Prostate gland (tissue), 2 donors: Measurements from ENCODE around the gene LPAR1. TPM values are rescaled to one million over a fixed set of nuclear protein-coding genes. Genes with fewer than 3 reads are reported as not detected.

Source experiments
- DNase-seq: peaks from one replicate; pipeline ENCODE4 v3.0.0-alpha.2; 2019; ENCODE audit warnings: low spot score
- H3K27ac ChIP-seq, 2 donors: fragments of 200-600 bp; sonication (generic); 2 replicates each; pipeline ENCODE4 v1.5.1; 2017 to 2019
- H3K27me3 ChIP-seq: fragments of 200-600 bp; sonication (generic); replicated peaks from 2 replicates; pipeline ENCODE4 v1.5.1; 2019; ENCODE audit not compliant: insufficient read depth
- H3K36me3 ChIP-seq, 2 donors: fragments of 200-600 bp; sonication (generic); 1 replicate in 1 of 2; 2 replicates in 1 of 2; pipeline versions ENCODE4 v1.5.1 to v1.8.1; 2017 to 2019
- H3K4me1 ChIP-seq: fragments of 200-600 bp; sonication (generic); replicated peaks from 2 replicates; pipeline ENCODE4 v1.5.1; 2019
- H3K4me3 ChIP-seq, 2 donors: fragments of 200-600 bp; sonication (generic); 2 replicates each; pipeline ENCODE4 v1.5.1; 2017 to 2019
- H3K9me3 ChIP-seq: fragments of 200-600 bp; sonication (generic); 2 replicates; pipeline ENCODE4 v1.5.1; 2017
- CTCF ChIP-seq, 4 experiments: fragments of 200-600 bp in 2 of 4; fragments of 450-650 bp in 2 of 4; sonication (generic) in 2 of 4; IDR thresholded peaks; 1 replicate in 3 of 4; 2 replicates in 1 of 4; pipeline ENCODE4 v1.5.1; 2016 to 2019; ENCODE audit warnings: antibody characterized with exemption in 4 of 4, mild to moderate bottlenecking in 2 of 4, moderate library complexity in 2 of 4
- POLR2A ChIP-seq: fragments of 450-650 bp; IDR thresholded peaks from one replicate; pipeline ENCODE4 v1.6.1; 2016; ENCODE audit warnings: antibody characterized with exemption, mild to moderate bottlenecking
- POLR2AphosphoS5 ChIP-seq: sonication (generic); formaldehyde crosslinking; IDR thresholded peaks from one replicate; pipeline ENCODE4 v1.6.1; 2017; ENCODE audit warnings: antibody characterized with exemption
- WGBS: methylation state at CpG from one replicate; pipeline ENCODE4 v1.1.5; 2018; 5-methylcytosine and 5-hydroxymethylcytosine counted together
- intact Hi-C: fragments of 100-400 bp; cut with DNase I; formaldehyde crosslinking; loops from one replicate; pipeline ENCODE4 v1.14.2; 2022
- total RNA-seq, 2 donors: library from RNA; depleted of rRNA; stranded (reverse); fragments of >200 nt; gene quantifications; one replicate each; pipeline ENCODE4 v1.1.0, GENCODE V29; 2016

The LPAR1 gene
- total RNA-seq, 2 donors from 2014 or later: 10.8 to 29.2 TPM

- H3K36me3 ChIP-seq: no peaks in the 10 kb centered on the region
- no peak overlapping the region for H3K4me3 ChIP-seq
- 83% methylated on average over 4 of the region's 4 CpGs for WGBS
- DNase-seq: no peak
- no peaks in the 10 kb centered on the region for H3K4me1 ChIP-seq
- H3K27ac ChIP-seq: no peak overlapping the region
- no peaks in the 10 kb centered on the region for H3K9me3 ChIP-seq
- H3K27me3 ChIP-seq: no peaks in the 10 kb centered on the region
- intact Hi-C loops: no loop called here
- TF ChIP-seq POLR2AphosphoS5: no peak
These were observed 9.0 kb downstream of the LPAR1 start for GRCh38 chr9:111029260-111029659.

GRCh38 chr9:111027798-111028197 lies 10.5 kb downstream of the LPAR1 start:
- Histone ChIP-seq H3K27me3 (no peaks in the 10 kb centered on the region), H3K9me3 (no peaks in the 10 kb centered on the region), H3K4me3 (no peak overlapping the region), H3K27ac (no peak overlapping the region), H3K36me3 (no peaks in the 10 kb centered on the region), H3K4me1 (no peaks in the 10 kb centered on the region)
- intact Hi-C loops: no loop called here
- DNase-seq: no peak
- WGBS: 87% methylated on average over 2 of the region's 2 CpGs
- no peak for TF ChIP-seq POLR2A

- H3K36me3 ChIP-seq: no peaks in the 10 kb centered on the region
- H3K27me3 ChIP-seq: no peaks in the 10 kb centered on the region
- no peak for DNase-seq
- no peaks in the 10 kb centered on the region for H3K4me1 ChIP-seq
- TF ChIP-seq POLR2A: no peak
- TF ChIP-seq CTCF (IDR thresholded peaks at IDR 0.05): no peak
- TF ChIP-seq POLR2AphosphoS5: no peak
- H3K27ac ChIP-seq: no peak overlapping the region
- no peak overlapping the region for H3K4me3 ChIP-seq
- H3K9me3 ChIP-seq: no peaks in the 10 kb centered on the region
- WGBS: 70% methylated on average over 3 of the region's 3 CpGs
- intact Hi-C loops: no loop called here
These were observed 15.1 kb downstream of the LPAR1 start for GRCh38 chr9:111023128-111023527.

GRCh38 chr9:111020594-111020993 lies 17.7 kb downstream of the LPAR1 start:
- WGBS: 44% methylated on average over 1 of the region's 1 CpG
- no peak for DNase-seq
- H3K4me1 ChIP-seq: no peaks in the 10 kb centered on the region
- no peak for TF ChIP-seq CTCF (IDR thresholded peaks at IDR 0.05)
- no peak for TF ChIP-seq POLR2AphosphoS5
- TF ChIP-seq POLR2A: no peak
- H3K27ac ChIP-seq: no peak overlapping the region
- no peak overlapping the region for H3K4me3 ChIP-seq
- intact Hi-C loops: no loop called here
- no peaks in the 10 kb centered on the region for H3K27me3 ChIP-seq
- H3K36me3 ChIP-seq: no peaks in the 10 kb centered on the region
- no peaks in the 10 kb centered on the region for H3K9me3 ChIP-seq

GRCh38 chr9:111016426-111017045 lies 21.7 kb downstream of the LPAR1 start:
- H3K4me1 ChIP-seq: no peaks in the 10 kb centered on the region
- 24% methylated on average over 3 of the region's 3 CpGs for WGBS
- no peak for TF ChIP-seq POLR2A
- no peak for TF ChIP-seq POLR2AphosphoS5
- no peak for TF ChIP-seq CTCF (IDR thresholded peaks at IDR 0.05)

GRCh38 chr9:111016016-111016415 lies 22.3 kb downstream of the LPAR1 start:
- no peak for TF ChIP-seq POLR2A
- no peak for TF ChIP-seq POLR2AphosphoS5
- no peak for TF ChIP-seq CTCF (IDR thresholded peaks at IDR 0.05)
- no peak for DNase-seq
- no peak overlapping the region for H3K4me3 ChIP-seq
- intact Hi-C loops: no loop called here
- H3K27me3 ChIP-seq: no peaks in the 10 kb centered on the region
- WGBS: 19% methylated on average over 1 of the region's 1 CpG
- H3K9me3 ChIP-seq: no peaks in the 10 kb centered on the region
- no peak overlapping the region for H3K27ac ChIP-seq
- H3K4me1 ChIP-seq: no peaks in the 10 kb centered on the region
- no peaks in the 10 kb centered on the region for H3K36me3 ChIP-seq

More at GRCh38 chr9:111016426-111017045, 21.7 kb downstream of the LPAR1 start:
- intact Hi-C loops: no loop called here
- Histone ChIP-seq H3K9me3 (no peaks in the 10 kb centered on the region), H3K27me3 (no peaks in the 10 kb centered on the region), H3K36me3 (no peaks in the 10 kb centered on the region), H3K27ac (no peak overlapping the region), H3K4me3 (no peak overlapping the region)
- DNase-seq: no peak
